Memory B cell (primary cell): ENCODE results near the gene CHI3L2.

Experiments used
- ATAC-seq: fragments of 150-1000 bp; cut with Tn5 transposase; 2 replicates; pipeline ENCODE4 v1.10.0; 2021; ENCODE audit warnings: low read depth, mild to moderate bottlenecking, moderate library complexity
- DNase-seq, 2 donors: peaks; one replicate each; pipeline ENCODE4 v3.0.0; 2022; ENCODE audit warnings: low spot score in 2 of 2
- H3K27ac Mint-ChIP-seq: one replicate; pipeline ENCODE4 v1.8.0; 2022; ENCODE audit warnings: mild to moderate bottlenecking, moderate library complexity, mixed read lengths
- H3K27me3 Mint-ChIP-seq: one replicate; pipeline ENCODE4 v1.8.0; 2022; ENCODE audit warnings: mixed read lengths
- H3K36me3 Mint-ChIP-seq: one replicate; pipeline ENCODE4 v1.8.0; 2022; ENCODE audit warnings: mild to moderate bottlenecking, mixed read lengths
- H3K4me1 Mint-ChIP-seq: one replicate; pipeline ENCODE4 v1.8.0; 2022; ENCODE audit warnings: mixed read lengths
- H3K4me3 Mint-ChIP-seq: one replicate; pipeline ENCODE4 v1.8.0; 2022; ENCODE audit warnings: mild to moderate bottlenecking, moderate library complexity, mixed read lengths
- H3K9me3 Mint-ChIP-seq: one replicate; pipeline ENCODE4 v1.8.0; 2022; ENCODE audit warnings: mixed read lengths

CHI3L2 gene

GRCh38 chr1:111272081-111272480 is 44.6 kb downstream of the CHI3L2 start:
- DNase-seq: no peak
- Mint-ChIP-seq H3K27ac (no peak overlapping the region), H3K9me3 (peaks cover 3% of the 10 kb centered on the region), H3K4me3 (no peak overlapping the region), H3K4me1 (peaks cover 23% of the 10 kb centered on the region), H3K27me3 (peaks cover 14% of the 10 kb centered on the region), H3K36me3 (no peaks in the 10 kb centered on the region)
- ATAC-seq: no peak

GRCh38 chr1:111274653-111275052 is 47.1 kb downstream of the CHI3L2 start:
- DNase-seq: no peak
- Mint-ChIP-seq H3K4me3 (peak overlapping the region; percentile 42), H3K36me3 (peaks cover 6% of the 10 kb centered on the region), H3K27me3 (peaks cover 21% of the 10 kb centered on the region), H3K9me3 (peaks cover 2% of the 10 kb centered on the region), H3K27ac (no peak overlapping the region), H3K4me1 (peaks cover 20% of the 10 kb centered on the region)
- ATAC-seq: no peak

GRCh38 chr1:111275079-111275478 is 47.6 kb downstream of the CHI3L2 start:
- peaks cover 2% of the 10 kb centered on the region for H3K9me3 Mint-ChIP-seq

GRCh38 chr1:111275780-111276433 is 48.4 kb downstream of the CHI3L2 start:
- no peak for DNase-seq
- no peak overlapping the region for H3K27ac Mint-ChIP-seq
- ATAC-seq: no peak
- peaks cover 13% of the 10 kb centered on the region for H3K4me1 Mint-ChIP-seq
- peaks cover 6% of the 10 kb centered on the region for H3K36me3 Mint-ChIP-seq
- H3K4me3 Mint-ChIP-seq: no peak overlapping the region
- peaks cover 19% of the 10 kb centered on the region for H3K27me3 Mint-ChIP-seq
- peaks cover 2% of the 10 kb centered on the region for H3K9me3 Mint-ChIP-seq

More at GRCh38 chr1:111275079-111275478, 47.6 kb downstream of the CHI3L2 start:
- H3K27ac Mint-ChIP-seq: no peak overlapping the region
- DNase-seq (no peak), ATAC-seq (no peak)
- H3K36me3 Mint-ChIP-seq: peaks cover 6% of the 10 kb centered on the region
- H3K4me1 Mint-ChIP-seq: peaks cover 17% of the 10 kb centered on the region
- no peak overlapping the region for H3K4me3 Mint-ChIP-seq
- peaks cover 21% of the 10 kb centered on the region for H3K27me3 Mint-ChIP-seq

GRCh38 chr1:111279144-111279543 is 51.6 kb downstream of the CHI3L2 start:
- peaks cover 2% of the 10 kb centered on the region for H3K9me3 Mint-ChIP-seq
- H3K36me3 Mint-ChIP-seq: peaks cover 6% of the 10 kb centered on the region
- H3K4me1 Mint-ChIP-seq: peaks cover 6% of the 10 kb centered on the region
- peaks cover 10% of the 10 kb centered on the region for H3K27me3 Mint-ChIP-seq
- no peak overlapping the region for H3K27ac Mint-ChIP-seq
- ATAC-seq: no peak
- DNase-seq: no peak
- no peak overlapping the region for H3K4me3 Mint-ChIP-seq

- H3K27me3 Mint-ChIP-seq: peaks cover 10% of the 10 kb centered on the region
- H3K27ac Mint-ChIP-seq: no peak overlapping the region
- ATAC-seq (no peak), DNase-seq (no peak)
- peaks cover 2% of the 10 kb centered on the region for H3K9me3 Mint-ChIP-seq
- no peak overlapping the region for H3K4me3 Mint-ChIP-seq
- H3K4me1 Mint-ChIP-seq: peaks cover 2% of the 10 kb centered on the region
- peaks cover 6% of the 10 kb centered on the region for H3K36me3 Mint-ChIP-seq
Observed at GRCh38 chr1:111280267-111280666, 52.8 kb downstream of the CHI3L2 start.

- Mint-ChIP-seq H3K27ac (no peak overlapping the region), H3K9me3 (peaks cover 2% of the 10 kb centered on the region), H3K4me3 (no peak overlapping the region), H3K27me3 (peaks cover 10% of the 10 kb centered on the region), H3K36me3 (peaks cover 6% of the 10 kb centered on the region), H3K4me1 (no peaks in the 10 kb centered on the region)
- no peak for ATAC-seq
- DNase-seq: no peak
Observed at GRCh38 chr1:111281411-111281810, 53.9 kb downstream of the CHI3L2 start.

- no peaks in the 10 kb centered on the region for H3K4me1 Mint-ChIP-seq
- no peak overlapping the region for H3K4me3 Mint-ChIP-seq
- no peak for DNase-seq
Observed at GRCh38 chr1:111283838-111284237, 56.3 kb downstream of the CHI3L2 start.

GRCh38 chr1:111285879-111286278 is 58.4 kb downstream of the CHI3L2 start:
- H3K36me3 Mint-ChIP-seq: no peaks in the 10 kb centered on the region
- no peak overlapping the region for H3K27ac Mint-ChIP-seq
- no peaks in the 10 kb centered on the region for H3K27me3 Mint-ChIP-seq
- no peaks in the 10 kb centered on the region for H3K4me1 Mint-ChIP-seq
- no peak overlapping the region for H3K4me3 Mint-ChIP-seq
- DNase-seq (no peak), ATAC-seq (no peak)
- peaks cover under 1% of the 10 kb centered on the region for H3K9me3 Mint-ChIP-seq

More at GRCh38 chr1:111283838-111284237, 56.3 kb downstream of the CHI3L2 start:
- H3K9me3 Mint-ChIP-seq: no peaks in the 10 kb centered on the region
- peaks cover 2% of the 10 kb centered on the region for H3K36me3 Mint-ChIP-seq
- peaks cover 6% of the 10 kb centered on the region for H3K27me3 Mint-ChIP-seq
- no peak overlapping the region for H3K27ac Mint-ChIP-seq
- no peak for ATAC-seq

- H3K4me3 Mint-ChIP-seq: no peak overlapping the region
- peaks cover 5% of the 10 kb centered on the region for H3K9me3 Mint-ChIP-seq
- no peaks in the 10 kb centered on the region for H3K4me1 Mint-ChIP-seq
- no peak for ATAC-seq
- no peaks in the 10 kb centered on the region for H3K36me3 Mint-ChIP-seq
- H3K27me3 Mint-ChIP-seq: no peaks in the 10 kb centered on the region
- H3K27ac Mint-ChIP-seq: no peak overlapping the region
- no peak for DNase-seq
Observed at GRCh38 chr1:111286912-111287311, 59.4 kb downstream of the CHI3L2 start.

GRCh38 chr1:111289371-111289770 is 61.9 kb downstream of the CHI3L2 start:
- H3K36me3 Mint-ChIP-seq: no peaks in the 10 kb centered on the region
- H3K9me3 Mint-ChIP-seq: peaks cover 5% of the 10 kb centered on the region
- DNase-seq: no peak
- no peak overlapping the region for H3K27ac Mint-ChIP-seq
- H3K27me3 Mint-ChIP-seq: no peaks in the 10 kb centered on the region
- H3K4me1 Mint-ChIP-seq: no peaks in the 10 kb centered on the region
- ATAC-seq: no peak
- H3K4me3 Mint-ChIP-seq: no peak overlapping the region

GRCh38 chr1:111290104-111290503 is 62.6 kb downstream of the CHI3L2 start:
- H3K36me3 Mint-ChIP-seq: no peaks in the 10 kb centered on the region
- H3K27me3 Mint-ChIP-seq: no peaks in the 10 kb centered on the region
- ATAC-seq: no peak
- peaks cover 5% of the 10 kb centered on the region for H3K9me3 Mint-ChIP-seq
- H3K4me1 Mint-ChIP-seq: no peaks in the 10 kb centered on the region
- no peak for DNase-seq
- H3K27ac Mint-ChIP-seq: no peak overlapping the region
- no peak overlapping the region for H3K4me3 Mint-ChIP-seq

GRCh38 chr1:111290630-111291029 is 63.1 kb downstream of the CHI3L2 start, which contains the start of gene CHIA:
TSS of gene CHIA (plus strand) at chr1:111290851. CDS start at chr1:111310468, 19,617 bp downstream.
- ATAC-seq: no peak
- H3K4me3 Mint-ChIP-seq: no peak within 1 kb of the TSS
- peaks cover 5% of the 10 kb centered on the region for H3K9me3 Mint-ChIP-seq
- H3K36me3 Mint-ChIP-seq: no peaks in the 10 kb centered on the region
- no peak for DNase-seq
- no peaks in the 10 kb centered on the region for H3K27me3 Mint-ChIP-seq
- no peak within 1 kb of the TSS for H3K27ac Mint-ChIP-seq
- H3K4me1 Mint-ChIP-seq: no peaks in the 10 kb centered on the region
